Mucosa of rectum (tissue), 2 donors: ENCODE measurements around the gene P2RX1.
A peak's percentile ranks its signal among the peaks of the same experiment; 100 is the strongest.

Experiments used
- H3K27ac ChIP-seq, 2 donors: one replicate each; pipeline ENCODE4 v1.7.0; 2013; ENCODE audit warnings: inconsistent platforms in 2 of 2, low read depth in 2 of 2, low read length in 2 of 2
- H3K27me3 ChIP-seq, 2 donors: one replicate each; pipeline ENCODE4 v1.7.0; 2013; ENCODE audit warnings: low read length in 2 of 2; ENCODE audit not compliant: control insufficient read depth in 2 of 2, insufficient read depth in 2 of 2
- H3K36me3 ChIP-seq, 2 donors: one replicate each; pipeline ENCODE4 v1.7.0; 2013; ENCODE audit warnings: low read length in 2 of 2; ENCODE audit not compliant: control insufficient read depth in 2 of 2, insufficient read depth in 2 of 2
- H3K4me1 ChIP-seq, 2 donors: one replicate each; pipeline ENCODE4 v1.7.0; 2013; ENCODE audit warnings: low read length in 2 of 2, mild to moderate bottlenecking in 1 of 2; ENCODE audit not compliant: control insufficient read depth in 2 of 2, insufficient read depth in 2 of 2
- H3K4me3 ChIP-seq, 2 donors: one replicate each; pipeline ENCODE4 v1.7.0; 2013; ENCODE audit warnings: low read length in 2 of 2
- H3K9ac ChIP-seq, 2 donors: one replicate each; pipeline ENCODE4 v1.7.0; 2013; ENCODE audit warnings: low read length in 2 of 2, low read depth in 1 of 2, mild to moderate bottlenecking in 1 of 2
- H3K9me3 ChIP-seq, 2 donors: one replicate each; pipeline ENCODE4 v1.7.0; 2013; ENCODE audit warnings: low read length in 2 of 2; ENCODE audit not compliant: control insufficient read depth in 2 of 2
- donor health status: healthy.
- donor health status: Normal muscosa, but diverticular disease.

P2RX1 gene

GRCh38 chr17:3917391-3917931 is 1.2 kb upstream of the P2RX1 start:
- H3K9ac ChIP-seq, result peak overlapping the region in 1 of 2 donors; percentile 30
- no peaks in the 10 kb centered on the region for H3K9me3 ChIP-seq
- H3K27me3 ChIP-seq, result no peaks in the 10 kb centered on the region
- peak overlapping the region; percentile 62 to 82 for H3K27ac ChIP-seq
- H3K4me3 ChIP-seq, result no peak overlapping the region
- H3K36me3 ChIP-seq, result no peaks in the 10 kb centered on the region
- H3K4me1 ChIP-seq, result peaks cover 30 to 32% of the 10 kb centered on the region in 2 donors

DNA sequence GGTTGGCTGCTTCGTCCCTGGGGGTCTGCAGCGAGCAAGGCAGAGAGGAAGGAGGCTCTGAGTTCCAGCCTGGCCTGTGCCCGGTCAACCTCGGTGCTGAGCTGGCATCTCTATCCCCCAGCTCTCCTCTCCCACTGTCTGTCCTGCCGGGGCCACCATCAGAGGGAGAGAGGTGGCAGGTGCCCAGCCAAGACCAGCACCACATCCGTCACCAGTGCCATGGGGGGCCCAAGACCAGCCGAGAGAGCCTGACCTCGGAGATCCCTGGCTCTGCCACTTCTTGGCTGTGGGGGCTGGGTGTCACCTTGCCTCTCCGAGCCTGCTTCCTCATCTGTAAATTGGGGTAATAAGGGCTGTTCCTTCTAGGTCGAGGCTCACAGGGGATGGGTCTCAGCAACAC is 560 bp upstream of the P2RX1 start:
- Histone ChIP-seq H3K27ac (peak overlapping the region; percentile 62 to 82), H3K36me3 (no peaks in the 10 kb centered on the region), H3K4me3 (no peak overlapping the region), H3K9me3 (no peaks in the 10 kb centered on the region), H3K9ac (peak overlapping the region; percentile 30 to 32), H3K4me1 (peaks cover 32% of the 10 kb centered on the region in 2 donors), H3K27me3 (no peaks in the 10 kb centered on the region)

DNA sequence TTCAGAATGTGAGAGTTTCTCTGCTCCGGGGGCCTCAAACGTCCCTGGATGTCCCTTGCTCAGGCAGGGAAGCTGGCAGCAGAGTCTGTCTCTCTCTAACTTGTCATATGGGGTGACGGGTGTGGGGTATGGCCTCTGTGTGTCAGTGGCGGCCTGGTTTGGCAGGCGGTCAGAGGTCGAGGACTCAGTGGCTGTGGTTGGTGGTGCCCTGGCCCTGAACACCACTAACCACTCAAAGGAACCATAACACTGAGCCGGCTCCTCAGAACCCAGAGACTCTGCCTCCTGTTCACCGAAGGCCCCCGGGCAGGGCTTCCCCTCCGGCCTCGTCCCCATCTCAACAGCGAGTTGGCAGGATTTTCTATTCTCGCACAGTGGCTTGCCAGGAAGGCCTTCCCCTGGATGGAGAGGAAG is 677 bp downstream of the P2RX1 start:
- peak overlapping the region; percentile 62 to 82 for H3K27ac ChIP-seq
- peak overlapping the region; percentile 49 to 66 for H3K9ac ChIP-seq
- no peaks in the 10 kb centered on the region for H3K9me3 ChIP-seq
- no peaks in the 10 kb centered on the region for H3K27me3 ChIP-seq
- peak overlapping the region; percentile 44 to 66 for H3K4me3 ChIP-seq
- peaks cover 32 to 34% of the 10 kb centered on the region in 2 donors for H3K4me1 ChIP-seq
- H3K36me3 ChIP-seq, result no peaks in the 10 kb centered on the region

DNA sequence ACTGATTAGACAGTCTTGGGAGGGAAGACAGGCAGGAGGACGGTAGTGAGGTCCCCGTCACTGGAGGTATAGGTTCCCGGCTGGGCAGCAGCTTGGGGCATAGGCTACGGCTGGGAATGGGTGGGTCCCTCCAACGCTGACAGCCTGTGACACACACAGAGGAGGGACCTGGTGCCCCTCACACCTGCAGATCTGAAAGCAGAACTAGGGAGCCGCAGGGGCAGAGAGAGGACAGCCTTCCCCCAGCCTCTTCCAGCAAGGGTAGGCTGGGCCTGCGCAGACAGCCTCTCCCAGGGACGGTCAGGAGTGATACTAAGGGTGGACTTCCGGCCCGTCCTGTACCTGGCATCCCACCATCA is 2.0 kb downstream of the P2RX1 start:
- Histone ChIP-seq H3K9ac (peak overlapping the region; percentile 21 to 54), H3K36me3 (no peaks in the 10 kb centered on the region), H3K27ac (peak overlapping the region; percentile 62 to 82), H3K4me3 (peak overlapping the region; percentile 44 to 66), H3K9me3 (no peaks in the 10 kb centered on the region), H3K4me1 (peaks cover 32 to 36% of the 10 kb centered on the region in 2 donors), H3K27me3 (no peaks in the 10 kb centered on the region)

- peak overlapping the region; percentile 62 to 82 for H3K27ac ChIP-seq
Measured at GRCh38 chr17:3913531-3914311, 2.5 kb downstream of the P2RX1 start.

DNA sequence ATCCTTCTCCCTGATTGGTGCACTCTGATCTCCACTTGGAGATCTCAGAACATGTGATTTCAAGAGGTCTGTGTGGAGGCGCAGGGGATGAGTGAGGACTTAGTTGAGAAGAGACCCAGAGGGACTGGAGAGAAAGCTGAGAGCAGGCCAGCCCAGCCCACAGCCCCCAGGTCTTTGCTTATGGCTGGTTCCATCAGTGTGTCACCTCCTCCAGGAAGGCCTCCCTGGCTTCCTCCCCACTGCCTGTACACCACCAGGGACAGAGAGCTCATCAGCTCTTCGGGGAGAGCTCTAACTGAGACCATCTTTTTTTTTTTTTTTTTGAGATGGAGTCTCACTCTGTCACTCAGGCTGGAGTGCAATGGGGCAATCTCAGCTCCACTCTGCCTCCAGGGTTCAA is 3.4 kb downstream of the P2RX1 start:
- Histone ChIP-seq H3K27me3 (no peaks in the 10 kb centered on the region), H3K4me1 (peaks cover 31 to 32% of the 10 kb centered on the region in 2 donors), H3K9me3 (no peaks in the 10 kb centered on the region), H3K4me3 (no peak overlapping the region), H3K36me3 (no peaks in the 10 kb centered on the region), H3K9ac (no peak overlapping the region), H3K27ac (no peak overlapping the region)

More at GRCh38 chr17:3913531-3914311, 2.5 kb downstream of the P2RX1 start:
- Histone ChIP-seq H3K4me3 (peak overlapping the region; percentile 44 to 56), H3K9me3 (no peaks in the 10 kb centered on the region), H3K9ac (peak overlapping the region; percentile 21 to 54), H3K27me3 (no peaks in the 10 kb centered on the region), H3K4me1 (peaks cover 32 to 33% of the 10 kb centered on the region in 2 donors), H3K36me3 (no peaks in the 10 kb centered on the region)

DNA sequence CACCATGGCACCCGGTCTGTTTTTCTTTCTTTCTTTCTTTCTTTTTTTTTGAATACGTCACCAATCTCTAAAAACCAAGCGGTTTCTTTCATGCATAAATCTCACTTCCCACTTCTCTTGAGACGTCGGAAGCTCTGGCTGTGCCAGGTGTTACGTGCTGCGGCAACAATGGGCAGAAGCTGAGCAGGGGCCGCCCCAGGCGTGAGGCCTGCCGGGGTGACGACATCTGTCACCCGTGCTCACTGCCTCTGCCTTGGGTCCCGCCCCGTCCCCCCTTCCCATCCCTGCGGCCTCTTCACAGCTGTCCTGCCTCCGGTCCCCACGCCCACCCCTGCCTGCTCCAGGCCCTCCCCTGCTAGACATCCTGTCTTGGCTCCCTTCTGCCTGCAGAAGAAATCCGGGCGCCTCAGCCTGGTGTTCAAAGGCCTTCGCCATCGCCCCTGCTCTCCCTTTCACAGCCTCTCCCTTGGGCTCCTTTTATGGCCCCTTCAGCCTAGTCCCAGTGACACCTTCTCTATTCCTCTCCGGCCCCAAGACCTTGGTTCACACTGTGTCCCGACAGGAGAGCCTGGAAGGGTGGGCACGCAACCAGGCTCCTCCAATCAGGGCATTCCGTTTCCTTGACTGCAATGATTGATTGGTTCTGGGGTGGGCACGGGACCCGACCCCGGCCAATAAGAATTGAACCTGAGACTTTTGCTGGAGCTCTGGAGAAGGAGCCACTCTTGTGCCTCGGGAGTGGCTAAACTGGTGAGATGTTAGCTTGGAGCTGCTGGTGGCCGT is 4.8 kb downstream of the P2RX1 start:
- Histone ChIP-seq H3K4me3 (no peak overlapping the region), H3K9ac (no peak overlapping the region), H3K36me3 (no peaks in the 10 kb centered on the region), H3K9me3 (no peaks in the 10 kb centered on the region), H3K27me3 (no peaks in the 10 kb centered on the region), H3K27ac (peak overlapping the region; percentile 27 to 78), H3K4me1 (peaks cover 19% of the 10 kb centered on the region in 2 donors)

- Histone ChIP-seq H3K27me3 (no peaks in the 10 kb centered on the region), H3K9me3 (no peaks in the 10 kb centered on the region), H3K4me3 (no peak overlapping the region), H3K9ac (no peak overlapping the region), H3K36me3 (no peaks in the 10 kb centered on the region), H3K4me1 (peaks cover 13% of the 10 kb centered on the region in 2 donors), H3K27ac (peak overlapping the region in 1 of 2 donors; percentile 70)
Measured at GRCh38 chr17:3910420-3911270, 5.6 kb downstream of the P2RX1 start.

- Histone ChIP-seq H3K9ac (no peak overlapping the region), H3K9me3 (no peaks in the 10 kb centered on the region), H3K4me1 (peaks cover 9 to 11% of the 10 kb centered on the region in 2 donors), H3K4me3 (no peak overlapping the region), H3K27me3 (no peaks in the 10 kb centered on the region), H3K36me3 (no peaks in the 10 kb centered on the region), H3K27ac (no peak overlapping the region)
Measured at GRCh38 chr17:3909257-3909656, 7.0 kb downstream of the P2RX1 start.
